Measurements from ENCODE around the gene ING2. TPM values are rescaled to one million over a fixed set of nuclear protein-coding genes. Genes with fewer than 3 reads are reported as not detected.

ING2 gene
- total and polyA plus RNA-seq, 2 of the 8 experiments (the other 6 are each of a cell fraction or from before 2014, with no cell fraction given), result 5.1 to 16.1 TPM

GRCh38 chr4:183556947-183557346 lies 52.1 kb downstream of the ING2 start (continued):
- TF ChIP-seq HDAC2 (IDR thresholded peaks at IDR 0.05; ENCODE audit: borderline replicate concordance in 1 of 2, low read depth in 2 of 2, low read length in 2 of 2) (no peak), KDM5A (IDR thresholded peaks at IDR 0.05; ENCODE audit: low read length) (no peak), KDM4A (IDR thresholded peaks at IDR 0.05; ENCODE audit: low read depth, low read length, severe bottlenecking) (no peak)

Measured in H1 (cell line).